HG03175 (cell line): Measurements from ENCODE around the gene C12orf42.

ENCODE experiments used
- ATAC-seq: cut with Tn5 transposase; IDR thresholded peaks from one replicate; pipeline ENCODE4 v1.9.1; 2021; ENCODE audit warnings: mild to moderate bottlenecking, moderate library complexity; ENCODE audit not compliant: unreplicated experiment

The C12orf42 gene

GRCh38 chr12:103273645-103274044 lies 222.1 kb downstream of the C12orf42 start:
- no peak for ATAC-seq

- ATAC-seq = no peak
Observed at GRCh38 chr12:103272949-103273348, 222.8 kb downstream of the C12orf42 start.

GRCh38 chr12:103269946-103270345 lies 225.8 kb downstream of the C12orf42 start:
- no peak for ATAC-seq

- no peak for ATAC-seq
Observed at GRCh38 chr12:103268831-103269514, 226.8 kb downstream of the C12orf42 start.

GRCh38 chr12:103257763-103258162 lies 238.0 kb downstream of the C12orf42 start:
- ATAC-seq = no peak
